Measurements from ENCODE around the gene TAF10.

Gene TAF10

GRCh38 chr11:6650104-6650503 lies 38.1 kb upstream of the TAF10 start:
- Mint-ChIP-seq H3K4me1 (ENCODE audit: low read depth) (no peaks in the 10 kb centered on the region), H3K9me3 (no peaks in the 10 kb centered on the region), H3K36me3 (ENCODE audit: low read depth) (no peaks in the 10 kb centered on the region), H3K4me3 (no peak overlapping the region), H3K27me3 (no peaks in the 10 kb centered on the region), H3K27ac (no peak overlapping the region)
- intact Hi-C loops (cut with micrococcal nuclease): no loop called here

GRCh38 chr11:6648501-6648900 lies 36.5 kb upstream of the TAF10 start:
- no peak overlapping the region for H3K4me3 Mint-ChIP-seq
- H3K27ac Mint-ChIP-seq: no peak overlapping the region
- H3K4me1 Mint-ChIP-seq (ENCODE audit: low read depth): no peaks in the 10 kb centered on the region
- no peaks in the 10 kb centered on the region for H3K27me3 Mint-ChIP-seq
- intact Hi-C loops (cut with micrococcal nuclease): no loop called here
- no peaks in the 10 kb centered on the region for H3K36me3 Mint-ChIP-seq (ENCODE audit: low read depth)
- H3K9me3 Mint-ChIP-seq: no peaks in the 10 kb centered on the region

GRCh38 chr11:6647836-6648235 lies 35.8 kb upstream of the TAF10 start:
- Mint-ChIP-seq H3K36me3 (ENCODE audit: low read depth) (no peaks in the 10 kb centered on the region), H3K9me3 (no peaks in the 10 kb centered on the region), H3K4me3 (no peak overlapping the region), H3K27ac (no peak overlapping the region), H3K27me3 (no peaks in the 10 kb centered on the region), H3K4me1 (ENCODE audit: low read depth) (no peaks in the 10 kb centered on the region)
- intact Hi-C loops (cut with micrococcal nuclease): loop anchor here (2.0 kb wide), 1 partner anchor 29 kb away; the partner anchor contains the start of gene TPP1

- no peaks in the 10 kb centered on the region for H3K36me3 Mint-ChIP-seq (ENCODE audit: low read depth)
- H3K9me3 Mint-ChIP-seq: no peaks in the 10 kb centered on the region
- intact Hi-C loops (cut with micrococcal nuclease): loop anchor here (2.0 kb wide), 1 partner anchor 28 kb away; the partner anchor contains the start of gene TPP1
- H3K4me3 Mint-ChIP-seq: no peak overlapping the region
- no peak overlapping the region for H3K27ac Mint-ChIP-seq
- no peaks in the 10 kb centered on the region for H3K27me3 Mint-ChIP-seq
- no peaks in the 10 kb centered on the region for H3K4me1 Mint-ChIP-seq (ENCODE audit: low read depth)
Measured at GRCh38 chr11:6646918-6647679, 35.1 kb upstream of the TAF10 start.

- Mint-ChIP-seq H3K27ac (no peak overlapping the region), H3K4me1 (ENCODE audit: low read depth) (no peaks in the 10 kb centered on the region), H3K36me3 (ENCODE audit: low read depth) (no peaks in the 10 kb centered on the region), H3K27me3 (no peaks in the 10 kb centered on the region), H3K9me3 (no peaks in the 10 kb centered on the region), H3K4me3 (no peak overlapping the region)
- intact Hi-C loops (cut with micrococcal nuclease): loop anchor here (2.0 kb wide), 1 partner anchor 28 kb away; the partner anchor contains the start of gene TPP1
Measured at GRCh38 chr11:6646576-6646917, 34.5 kb upstream of the TAF10 start.

- Mint-ChIP-seq H3K9me3 (no peaks in the 10 kb centered on the region), H3K27me3 (no peaks in the 10 kb centered on the region), H3K4me3 (no peak overlapping the region), H3K36me3 (ENCODE audit: low read depth) (no peaks in the 10 kb centered on the region), H3K27ac (no peak overlapping the region), H3K4me1 (ENCODE audit: low read depth) (no peaks in the 10 kb centered on the region)
- intact Hi-C loops (cut with micrococcal nuclease): loop anchor here (2.0 kb wide), 1 partner anchor 27 kb away; the partner anchor contains the start of gene TPP1
Measured at GRCh38 chr11:6646071-6646470, 34.1 kb upstream of the TAF10 start.

GRCh38 chr11:6642957-6643356 lies 30.9 kb upstream of the TAF10 start:
- H3K27ac Mint-ChIP-seq: no peak overlapping the region
- H3K9me3 Mint-ChIP-seq: no peaks in the 10 kb centered on the region
- intact Hi-C loops (cut with micrococcal nuclease): no loop called here
- H3K27me3 Mint-ChIP-seq: no peaks in the 10 kb centered on the region
- H3K4me3 Mint-ChIP-seq: no peak overlapping the region
- no peaks in the 10 kb centered on the region for H3K4me1 Mint-ChIP-seq (ENCODE audit: low read depth)
- H3K36me3 Mint-ChIP-seq (ENCODE audit: low read depth): no peaks in the 10 kb centered on the region

- no peaks in the 10 kb centered on the region for H3K4me1 Mint-ChIP-seq (ENCODE audit: low read depth)
Measured at GRCh38 chr11:6640985-6641701, 29.1 kb upstream of the TAF10 start.

GRCh38 chr11:6640036-6640984 lies 28.3 kb upstream of the TAF10 start:
- intact Hi-C loops (cut with micrococcal nuclease): no loop called here
- Mint-ChIP-seq H3K27ac (no peak overlapping the region), H3K27me3 (no peaks in the 10 kb centered on the region), H3K9me3 (no peaks in the 10 kb centered on the region), H3K4me3 (no peak overlapping the region), H3K36me3 (ENCODE audit: low read depth) (no peaks in the 10 kb centered on the region), H3K4me1 (ENCODE audit: low read depth) (no peaks in the 10 kb centered on the region)

More at GRCh38 chr11:6640985-6641701, 29.1 kb upstream of the TAF10 start:
- Mint-ChIP-seq H3K36me3 (ENCODE audit: low read depth) (no peaks in the 10 kb centered on the region), H3K4me3 (no peak overlapping the region), H3K27ac (no peak overlapping the region), H3K9me3 (no peaks in the 10 kb centered on the region), H3K27me3 (no peaks in the 10 kb centered on the region)
- intact Hi-C loops (cut with micrococcal nuclease): no loop called here

GRCh38 chr11:6638429-6638828 lies 26.4 kb upstream of the TAF10 start:
- H3K4me3 Mint-ChIP-seq: no peak overlapping the region
- H3K9me3 Mint-ChIP-seq: no peaks in the 10 kb centered on the region
- intact Hi-C loops (cut with micrococcal nuclease): no loop called here

GRCh38 chr11:6637871-6638270 lies 25.9 kb upstream of the TAF10 start:
- no peaks in the 10 kb centered on the region for H3K27me3 Mint-ChIP-seq
- H3K36me3 Mint-ChIP-seq (ENCODE audit: low read depth): no peaks in the 10 kb centered on the region
- H3K4me1 Mint-ChIP-seq (ENCODE audit: low read depth): no peaks in the 10 kb centered on the region
- no peak overlapping the region for H3K4me3 Mint-ChIP-seq
- no peaks in the 10 kb centered on the region for H3K9me3 Mint-ChIP-seq
- H3K27ac Mint-ChIP-seq: no peak overlapping the region
- intact Hi-C loops (cut with micrococcal nuclease): no loop called here

More at GRCh38 chr11:6638429-6638828, 26.4 kb upstream of the TAF10 start:
- H3K27ac Mint-ChIP-seq: no peak overlapping the region
- H3K4me1 Mint-ChIP-seq (ENCODE audit: low read depth): no peaks in the 10 kb centered on the region
- H3K36me3 Mint-ChIP-seq (ENCODE audit: low read depth): no peaks in the 10 kb centered on the region
- H3K27me3 Mint-ChIP-seq: no peaks in the 10 kb centered on the region

- intact Hi-C loops (cut with micrococcal nuclease): no loop called here
- Mint-ChIP-seq H3K36me3 (ENCODE audit: low read depth) (no peaks in the 10 kb centered on the region), H3K4me1 (ENCODE audit: low read depth) (no peaks in the 10 kb centered on the region)
Measured at GRCh38 chr11:6636480-6636879, 24.5 kb upstream of the TAF10 start.

GRCh38 chr11:6635082-6635932 lies 23.3 kb upstream of the TAF10 start:
- Mint-ChIP-seq H3K4me1 (ENCODE audit: low read depth) (no peaks in the 10 kb centered on the region), H3K27me3 (no peaks in the 10 kb centered on the region), H3K27ac (no peak overlapping the region), H3K36me3 (ENCODE audit: low read depth) (no peaks in the 10 kb centered on the region), H3K9me3 (no peaks in the 10 kb centered on the region), H3K4me3 (no peak overlapping the region)
- intact Hi-C loops (cut with micrococcal nuclease): no loop called here

More at GRCh38 chr11:6636480-6636879, 24.5 kb upstream of the TAF10 start:
- no peaks in the 10 kb centered on the region for H3K9me3 Mint-ChIP-seq
- no peak overlapping the region for H3K27ac Mint-ChIP-seq
- no peaks in the 10 kb centered on the region for H3K27me3 Mint-ChIP-seq
- H3K4me3 Mint-ChIP-seq: no peak overlapping the region
